Measurements from ENCODE around the gene CYP4F2.
"Not testable (repeated sequence)": the region's sequence is repeated elsewhere in the genome, so short reads cannot be mapped to it uniquely, and the experiment has no call there.

Gene CYP4F2

DNA sequence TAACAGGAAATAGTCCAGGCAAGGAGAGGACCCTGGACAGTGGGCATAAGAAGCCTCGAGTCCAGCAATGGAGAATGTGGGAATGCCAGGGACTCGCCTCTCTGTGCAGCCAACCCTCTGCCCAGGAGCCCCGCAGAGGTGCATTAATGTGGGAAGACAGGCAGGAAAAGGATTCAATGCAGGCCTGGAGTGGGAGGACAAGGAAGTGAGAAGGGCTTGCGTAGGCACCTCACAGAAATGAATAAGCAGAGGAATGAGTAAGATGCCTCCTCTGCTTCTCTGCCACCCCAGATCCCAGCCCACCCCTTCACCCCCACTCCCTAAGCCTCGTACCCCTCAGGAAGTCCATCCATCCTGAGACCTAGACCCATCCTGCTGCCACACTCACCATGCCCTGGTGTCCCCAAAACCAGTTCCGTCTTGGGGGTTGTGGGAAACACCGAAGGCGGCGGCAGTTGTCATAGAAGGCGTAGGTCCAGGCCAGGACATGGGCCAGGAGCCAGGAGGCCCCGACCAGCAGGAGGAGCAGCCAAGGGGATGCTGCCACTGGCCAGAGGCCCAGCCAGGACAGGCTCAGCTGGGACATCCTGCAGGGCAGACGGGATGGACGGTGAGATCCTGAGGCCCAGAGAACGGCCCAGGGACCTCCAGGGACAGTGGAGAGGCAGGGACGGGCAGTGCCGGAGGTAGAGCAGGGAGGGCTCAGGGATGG, 692 bp downstream of the CYP4F2 start:
- no peak overlapping the region for H3K27ac Mint-ChIP-seq
- no peak overlapping the region for H3K4me3 Mint-ChIP-seq
- TF ChIP-seq, protein P1, sequence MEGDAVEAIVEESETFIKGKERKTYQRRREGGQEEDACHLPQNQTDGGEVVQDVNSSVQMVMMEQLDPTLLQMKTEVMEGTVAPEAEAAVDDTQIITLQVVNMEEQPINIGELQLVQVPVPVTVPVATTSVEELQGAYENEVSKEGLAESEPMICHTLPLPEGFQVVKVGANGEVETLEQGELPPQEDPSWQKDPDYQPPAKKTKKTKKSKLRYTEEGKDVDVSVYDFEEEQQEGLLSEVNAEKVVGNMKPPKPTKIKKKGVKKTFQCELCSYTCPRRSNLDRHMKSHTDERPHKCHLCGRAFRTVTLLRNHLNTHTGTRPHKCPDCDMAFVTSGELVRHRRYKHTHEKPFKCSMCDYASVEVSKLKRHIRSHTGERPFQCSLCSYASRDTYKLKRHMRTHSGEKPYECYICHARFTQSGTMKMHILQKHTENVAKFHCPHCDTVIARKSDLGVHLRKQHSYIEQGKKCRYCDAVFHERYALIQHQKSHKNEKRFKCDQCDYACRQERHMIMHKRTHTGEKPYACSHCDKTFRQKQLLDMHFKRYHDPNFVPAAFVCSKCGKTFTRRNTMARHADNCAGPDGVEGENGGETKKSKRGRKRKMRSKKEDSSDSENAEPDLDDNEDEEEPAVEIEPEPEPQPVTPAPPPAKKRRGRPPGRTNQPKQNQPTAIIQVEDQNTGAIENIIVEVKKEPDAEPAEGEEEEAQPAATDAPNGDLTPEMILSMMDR (IDR thresholded peaks at IDR 0.05): no peak
- H3K4me1 Mint-ChIP-seq: no peaks in the 10 kb centered on the region
- H3K27me3 Mint-ChIP-seq (ENCODE audit: low read depth, poor library complexity): no peaks in the 10 kb centered on the region
- no peak for DNase-seq
- H3K36me3 Mint-ChIP-seq (ENCODE audit: low read depth): no peaks in the 10 kb centered on the region
- peaks cover 77% of the 10 kb centered on the region for H3K9me3 Mint-ChIP-seq

- H3K4me3 Mint-ChIP-seq: no peak overlapping the region
- H3K9me3 Mint-ChIP-seq: peaks cover 66% of the 10 kb centered on the region
- H3K4me1 Mint-ChIP-seq: no peaks in the 10 kb centered on the region
- no peaks in the 10 kb centered on the region for H3K27me3 Mint-ChIP-seq (ENCODE audit: low read depth, poor library complexity)
- no peak for DNase-seq
- no peaks in the 10 kb centered on the region for H3K36me3 Mint-ChIP-seq (ENCODE audit: low read depth)
- TF ChIP-seq, protein P1 (IDR thresholded peaks at IDR 0.05): no peak
- H3K27ac Mint-ChIP-seq: no peak overlapping the region
Measured at GRCh38 chr19:15895876-15896430, 1.9 kb downstream of the CYP4F2 start.

DNA sequence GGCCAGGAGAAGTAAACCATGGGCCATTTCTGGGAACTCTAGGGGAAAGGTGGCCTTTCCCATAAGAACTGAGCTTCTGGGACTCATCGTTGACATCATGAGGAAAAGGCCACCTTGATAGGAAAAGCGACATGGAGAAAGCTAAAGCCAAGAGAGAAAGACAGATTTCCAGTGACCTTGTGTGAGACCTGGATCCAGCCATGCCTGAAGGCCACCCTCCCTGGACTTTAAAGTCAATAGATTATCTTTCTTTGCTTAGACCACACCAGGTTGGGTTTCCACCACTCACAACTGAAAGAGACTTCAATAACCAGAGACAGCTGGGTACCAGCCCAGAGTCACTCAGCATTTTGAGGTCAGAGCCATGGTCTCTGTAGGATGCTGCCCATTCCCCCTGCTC, 3.5 kb downstream of the CYP4F2 start:
- H3K27ac Mint-ChIP-seq: no peak overlapping the region
- DNase-seq: no peak
- no peak overlapping the region for H3K4me3 Mint-ChIP-seq
- peaks cover 56% of the 10 kb centered on the region for H3K9me3 Mint-ChIP-seq
- H3K4me1 Mint-ChIP-seq: no peaks in the 10 kb centered on the region
- no peaks in the 10 kb centered on the region for H3K36me3 Mint-ChIP-seq (ENCODE audit: low read depth)
- no peaks in the 10 kb centered on the region for H3K27me3 Mint-ChIP-seq (ENCODE audit: low read depth, poor library complexity)
- TF ChIP-seq, protein P1 (IDR thresholded peaks at IDR 0.05): no peak

GRCh38 chr19:15893477-15893876, 4.4 kb downstream of the CYP4F2 start:
- no peak overlapping the region for H3K4me3 Mint-ChIP-seq
- H3K27ac Mint-ChIP-seq: no peak overlapping the region
- H3K36me3 Mint-ChIP-seq (ENCODE audit: low read depth): no peaks in the 10 kb centered on the region
- no peaks in the 10 kb centered on the region for H3K27me3 Mint-ChIP-seq (ENCODE audit: low read depth, poor library complexity)
- peaks cover 52% of the 10 kb centered on the region for H3K9me3 Mint-ChIP-seq
- TF ChIP-seq, protein P1 (IDR thresholded peaks at IDR 0.05): no peak
- no peak for DNase-seq
- no peaks in the 10 kb centered on the region for H3K4me1 Mint-ChIP-seq

DNA sequence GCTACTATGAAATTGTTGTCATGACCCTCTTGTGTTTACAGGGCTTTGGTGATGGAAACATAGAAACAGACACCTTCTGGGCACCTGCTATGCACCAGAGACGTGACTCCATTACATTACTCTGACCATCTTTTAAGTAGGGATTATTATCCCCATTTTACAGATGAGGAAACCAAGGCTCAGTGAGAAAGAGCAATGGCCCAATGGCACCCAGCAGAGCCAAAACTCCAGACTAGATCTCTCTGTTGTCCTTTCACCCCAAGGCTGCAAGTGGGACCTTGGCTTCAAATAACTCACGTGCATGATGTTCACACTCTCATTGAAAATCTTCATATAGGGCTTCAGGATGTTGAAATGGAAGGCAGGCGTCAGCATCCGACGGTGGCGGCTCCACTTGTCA, 5.9 kb downstream of the CYP4F2 start:
- no peaks in the 10 kb centered on the region for H3K27me3 Mint-ChIP-seq (ENCODE audit: low read depth, poor library complexity)
- H3K4me3 Mint-ChIP-seq: no peak overlapping the region
- H3K9me3 Mint-ChIP-seq: peaks cover 40% of the 10 kb centered on the region
- H3K36me3 Mint-ChIP-seq (ENCODE audit: low read depth): no peaks in the 10 kb centered on the region
- H3K27ac Mint-ChIP-seq: no peak overlapping the region
- H3K4me1 Mint-ChIP-seq: no peaks in the 10 kb centered on the region
- no peak for DNase-seq
- TF ChIP-seq, protein P1 (IDR thresholded peaks at IDR 0.05): no peak

- TF ChIP-seq, protein P1 (IDR thresholded peaks at IDR 0.05): no peak
- no peak overlapping the region for H3K27ac Mint-ChIP-seq
Measured at GRCh38 chr19:15891434-15891833, 6.4 kb downstream of the CYP4F2 start.

DNA sequence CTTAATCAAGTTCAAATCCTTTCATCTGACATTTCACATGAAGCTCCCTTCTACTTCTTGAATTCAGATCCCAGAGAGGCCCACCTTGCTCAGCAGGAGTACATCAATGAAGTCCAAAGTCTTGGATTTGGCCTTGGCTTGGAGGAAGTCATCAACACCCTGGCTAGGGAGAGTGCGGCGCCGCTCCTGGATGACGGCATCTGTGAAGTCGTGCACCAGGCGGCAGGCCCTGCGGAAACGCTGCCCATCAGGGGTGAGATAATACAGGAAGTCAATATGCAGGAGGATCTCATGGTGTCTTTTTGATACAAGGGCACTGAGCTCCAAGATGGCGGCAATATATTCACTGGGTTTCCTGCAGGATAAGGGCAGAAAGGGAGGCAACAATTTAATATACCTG, 8.5 kb downstream of the CYP4F2 start:
- H3K4me3 Mint-ChIP-seq; H3K27ac Mint-ChIP-seq; H3K27me3 Mint-ChIP-seq (ENCODE audit: low read depth, poor library complexity); DNase-seq; H3K36me3 Mint-ChIP-seq (ENCODE audit: low read depth); H3K4me1 Mint-ChIP-seq: not testable (repeated sequence)
- peaks cover 24% of the 10 kb centered on the region for H3K9me3 Mint-ChIP-seq

More at GRCh38 chr19:15891434-15891833, 6.4 kb downstream of the CYP4F2 start:
- Mint-ChIP-seq H3K4me3 (no peak overlapping the region), H3K27me3 (ENCODE audit: low read depth, poor library complexity) (no peaks in the 10 kb centered on the region), H3K36me3 (ENCODE audit: low read depth) (no peaks in the 10 kb centered on the region), H3K9me3 (peaks cover 34% of the 10 kb centered on the region), H3K4me1 (no peaks in the 10 kb centered on the region)
- no peak for DNase-seq

Data from nephron progenitor cell (in vitro differentiated cells).